Spleen (tissue), 7 donors: Measurements from ENCODE around the gene UBASH3A.

Source experiments
- CTCF ChIP-seq, 11 experiments: fragments of 200-600 bp in 7 of 11; fragments of 450-650 bp in 4 of 11; sonication (generic) in 4 of 11; IDR thresholded peaks in 8 of 11; conservative IDR thresholded peaks in 3 of 11; 1 replicate in 7 of 11; 2 replicates in 4 of 11; pipeline versions ENCODE4 v1.4.0 to v1.8.0; 2016 to 2021; ENCODE audit warnings: antibody characterized with exemption in 11 of 11, inconsistent platforms in 4 of 11, mild to moderate bottlenecking in 1 of 11
- POLR2A ChIP-seq, 3 donors: fragments of 450-650 bp; IDR thresholded peaks; one replicate each; pipeline ENCODE4 v1.5.1; 2017; ENCODE audit warnings: antibody characterized with exemption in 3 of 3, mild to moderate bottlenecking in 1 of 3
- POLR2AphosphoS5 ChIP-seq, 3 donors: sonication (generic); formaldehyde crosslinking; IDR thresholded peaks; one replicate each; pipeline ENCODE4 v1.5.1; 2017; ENCODE audit warnings: antibody characterized with exemption in 3 of 3
- donor health status: DM: no; HTN: no; CAD: no; lungs with moderate emphysema.
- donor health status: DM: no; HTN: no; CAD: no.
- donor health status: DM: no; HTN: no; CAD: no.

- TF ChIP-seq CTCF (IDR thresholded peaks at IDR 0.05 in 8 of 11, conservative IDR thresholded peaks at IDR 0.05 in 3 of 11) (no peak), POLR2A (IDR thresholded peaks at IDR 0.05) (no peak), POLR2AphosphoS5 (IDR thresholded peaks at IDR 0.05) (no peak)
These were observed 36.1 kb upstream of the UBASH3A start for GRCh38 chr21:42367367-42368165.
